Measurements from ENCODE around the gene KRTAP5-6.
"Not testable (repeated sequence)": the region's sequence is repeated elsewhere in the genome, so short reads cannot be mapped to it uniquely, and the experiment has no call there.

The KRTAP5-6 gene

GRCh38 chr11:1683904-1684572 lies 13.0 kb upstream of the KRTAP5-6 start:
- DNase-seq = not testable (repeated sequence)

GRCh38 chr11:1684886-1685874 lies 11.8 kb upstream of the KRTAP5-6 start:
- DNase-seq = not testable (repeated sequence)

GRCh38 chr11:1686220-1686619 lies 10.8 kb upstream of the KRTAP5-6 start:
- not testable (repeated sequence) for DNase-seq

- not testable (repeated sequence) for DNase-seq
Observed at GRCh38 chr11:1688336-1688947, 8.6 kb upstream of the KRTAP5-6 start.

- not testable (repeated sequence) for DNase-seq
Observed at GRCh38 chr11:1689250-1690166, 7.5 kb upstream of the KRTAP5-6 start.

GRCh38 chr11:1690167-1691025 lies 6.6 kb upstream of the KRTAP5-6 start:
- no peak for DNase-seq

- no peak for DNase-seq
Observed at GRCh38 chr11:1691026-1691877, 5.7 kb upstream of the KRTAP5-6 start.

GRCh38 chr11:1691878-1692707 lies 4.9 kb upstream of the KRTAP5-6 start:
- DNase-seq = no peak

GRCh38 chr11:1692708-1693326 lies 4.2 kb upstream of the KRTAP5-6 start:
- DNase-seq = no peak

- peak; percentile 14 for DNase-seq
Observed at GRCh38 chr11:1693327-1694063, 3.5 kb upstream of the KRTAP5-6 start.

- peak; percentile 26 for DNase-seq
Observed at GRCh38 chr11:1694064-1694845, 2.7 kb upstream of the KRTAP5-6 start.

- DNase-seq = no peak
Observed at GRCh38 chr11:1694846-1695547, 2.0 kb upstream of the KRTAP5-6 start.

- no peak for DNase-seq
Observed at GRCh38 chr11:1695548-1696108, 1.4 kb upstream of the KRTAP5-6 start.

- no peak for DNase-seq
Observed at GRCh38 chr11:1699771-1700170, 2.8 kb downstream of the KRTAP5-6 start.

GRCh38 chr11:1701091-1701807 lies 4.3 kb downstream of the KRTAP5-6 start:
- DNase-seq = no peak

GRCh38 chr11:1702506-1702905 lies 5.5 kb downstream of the KRTAP5-6 start:
- DNase-seq = no peak
